Activated naive CD4-positive, alpha-beta T cell treated with Interleukin-2 at 50 U/mL for 16 hours (primary cell): Measurements from ENCODE around the gene TAS2R19.
"Not testable (repeated sequence)": the region's sequence is repeated elsewhere in the genome, so short reads cannot be mapped to it uniquely, and the experiment has no call there.

Source experiments
- DNase-seq: peaks from one replicate; pipeline ENCODE4 v3.0.0-alpha.2; 2020

The TAS2R19 gene

GRCh38 chr12:11022520-11022919, at the start of gene TAS2R19:
TSS of gene TAS2R19 (minus strand) at chr12:11022620. CDS start at chr12:11022571, 49 bp downstream.
- no peak for DNase-seq

- no peak for DNase-seq
Measured at GRCh38 chr12:11071414-11071813, 49.0 kb upstream of the TAS2R19 start.

GRCh38 chr12:11070999-11071398, 48.6 kb upstream of the TAS2R19 start:
- no peak for DNase-seq

- no peak for DNase-seq
Measured at GRCh38 chr12:11069854-11070365, 47.5 kb upstream of the TAS2R19 start.

GRCh38 chr12:11067514-11067913, 45.1 kb upstream of the TAS2R19 start:
- DNase-seq = no peak

GRCh38 chr12:11062194-11062593, 39.8 kb upstream of the TAS2R19 start, which contains the start of gene TAS2R46:
TSS of gene TAS2R46 (minus strand) at chr12:11062294. CDS start at chr12:11062294, 0 bp downstream.
- DNase-seq = not testable (repeated sequence)

- DNase-seq = no peak
Measured at GRCh38 chr12:11059784-11060183, 37.4 kb upstream of the TAS2R19 start.

- DNase-seq = no peak
Measured at GRCh38 chr12:11059041-11059440, 36.6 kb upstream of the TAS2R19 start.

- DNase-seq = no peak
Measured at GRCh38 chr12:11055306-11055705, 32.9 kb upstream of the TAS2R19 start.

GRCh38 chr12:11049806-11050531, 27.5 kb upstream of the TAS2R19 start:
- not testable (repeated sequence) for DNase-seq

GRCh38 chr12:11041366-11041765, 18.9 kb upstream of the TAS2R19 start:
- not testable (repeated sequence) for DNase-seq

GRCh38 chr12:11040162-11040561, 17.7 kb upstream of the TAS2R19 start:
- DNase-seq = no peak

GRCh38 chr12:11039171-11039570, 16.8 kb upstream of the TAS2R19 start:
- DNase-seq = no peak

- not testable (repeated sequence) for DNase-seq
Measured at GRCh38 chr12:11033959-11034358, 11.5 kb upstream of the TAS2R19 start.

GRCh38 chr12:11031307-11031706, 8.9 kb upstream of the TAS2R19 start, which contains the start of gene TAS2R31:
TSS of gene TAS2R31 (minus strand) at chr12:11031407. CDS start at chr12:11031335, 72 bp downstream.
- no peak for DNase-seq

- no peak for DNase-seq
Measured at GRCh38 chr12:11026118-11026517, 3.7 kb upstream of the TAS2R19 start.

- DNase-seq = no peak
Measured at GRCh38 chr12:11023387-11023786, 967 bp upstream of the TAS2R19 start.

GRCh38 chr12:11016937-11017336, 5.5 kb downstream of the TAS2R19 start:
- DNase-seq = no peak

- no peak for DNase-seq
Measured at GRCh38 chr12:11015775-11016430, 6.5 kb downstream of the TAS2R19 start.

- DNase-seq = no peak
Measured at GRCh38 chr12:11014234-11014633, 8.2 kb downstream of the TAS2R19 start.

- no peak for DNase-seq
Measured at GRCh38 chr12:11007608-11008007, 14.8 kb downstream of the TAS2R19 start.

- no peak for DNase-seq
Measured at GRCh38 chr12:10998204-10998603, 24.2 kb downstream of the TAS2R19 start, which contains the start of gene TAS2R20. TSS of gene TAS2R20 (minus strand) at chr12:10998304. CDS start at chr12:10997875, 429 bp downstream.

GRCh38 chr12:10994307-10994706, 28.1 kb downstream of the TAS2R19 start:
- no peak for DNase-seq

GRCh38 chr12:10989107-10989506, 33.3 kb downstream of the TAS2R19 start:
- DNase-seq = no peak
